PC-3 (cell line): ENCODE data around the gene ACAD8.
"Not testable (repeated sequence)": the region's sequence is repeated elsewhere in the genome, so short reads cannot be mapped to it uniquely, and the experiment has no call there.

Source experiments
- CTCF ChIP-seq: fragments of 300-600 bp; sonication (generic); conservative IDR thresholded peaks from 2 replicates; pipeline ENCODE4 v1.5.1; 2017; ENCODE audit warnings: antibody characterized with exemption, low read depth, mild to moderate bottlenecking, low read length
- EZH2phosphoT487 ChIP-seq: fragments of 300-600 bp; sonication (generic); IDR thresholded peaks from 2 replicates; pipeline ENCODE4 v1.6.1; 2018; ENCODE audit warnings: mild to moderate bottlenecking, antibody characterized with exemption, low read length, borderline replicate concordance

GRCh38 chr11:134281635-134282034 lies 28.3 kb downstream of the ACAD8 start:
- TF ChIP-seq CTCF, EZH2phosphoT487: not testable (repeated sequence)
